Measurements from ENCODE around the gene CDCP1. TPM values are rescaled to one million over a fixed set of nuclear protein-coding genes. Genes with fewer than 3 reads are reported as not detected.

The CDCP1 gene
- total RNA-seq, 1 experiment from 2014 or later = 180 TPM

GRCh38 chr3:45123581-45124269 lies 22.5 kb downstream of the CDCP1 start:
- H3K9me3 Mint-ChIP-seq (ENCODE audit: unreplicated experiment) = no peaks in the 10 kb centered on the region
- H3K27me3 Mint-ChIP-seq (ENCODE audit: insufficient read depth, unreplicated experiment) = no peaks in the 10 kb centered on the region
- H3K4me3 Mint-ChIP-seq (ENCODE audit: unreplicated experiment) = peak overlapping the region; percentile 19
- ChIA-PET POLR2A (interaction anchor here (0.5 to 12.0 kb wide), 29 partner anchors 9 to 553 kb away, joined by 3 to 192 read pairs (median 4); partner anchors contain the start of gene CDCP1), CTCF (interaction anchor here (0.6 to 4.1 kb wide), 8 partner anchors 16 to 130 kb away, joined by 3 to 30 read pairs (median 6); partner anchors contain the start of gene CDCP1)
- BruUV-seq (replicated peaks) = TSS peak; percentile 91
- peaks cover 11% of the 10 kb centered on the region for H3K36me3 Mint-ChIP-seq (ENCODE audit: insufficient read depth, unreplicated experiment)
- intact Hi-C loops (cut with micrococcal nuclease) = loop anchor here (1.0 to 5.0 kb wide), 7 partner anchors 23 to 236 kb away; partner anchors contain the start of gene CDCP1
- H3K27ac Mint-ChIP-seq (ENCODE audit: low read depth, unreplicated experiment) = peak overlapping the region; percentile 80
- no peak for TF ChIP-seq CTCF (IDR thresholded peaks at IDR 0.05; ENCODE audit: unreplicated experiment)
- H3K4me1 Mint-ChIP-seq (ENCODE audit: insufficient read depth, unreplicated experiment) = peaks cover 64% of the 10 kb centered on the region
- peak; percentile 91 for DNase-seq (ENCODE audit: unreplicated experiment)

- no peaks in the 10 kb centered on the region for H3K27me3 Mint-ChIP-seq (ENCODE audit: insufficient read depth, unreplicated experiment)
- no peak for TF ChIP-seq CTCF (IDR thresholded peaks at IDR 0.05; ENCODE audit: unreplicated experiment)
- ChIA-PET CTCF (interaction anchor here (0.6 to 4.1 kb wide), 7 partner anchors 16 to 129 kb away, joined by 3 to 30 read pairs (median 8); partner anchors contain the start of gene CDCP1), POLR2A (interaction anchor here (0.6 to 12.0 kb wide), 24 partner anchors 9 to 156 kb away, joined by 3 to 192 read pairs (median 5); partner anchors contain the start of gene CDCP1)
- H3K9me3 Mint-ChIP-seq (ENCODE audit: unreplicated experiment) = no peaks in the 10 kb centered on the region
- intact Hi-C loops (cut with micrococcal nuclease) = loop anchor here (1.0 to 5.0 kb wide), 7 partner anchors 23 to 236 kb away; partner anchors contain the start of gene CDCP1
- H3K4me3 Mint-ChIP-seq (ENCODE audit: unreplicated experiment) = peak overlapping the region; percentile 19
- H3K4me1 Mint-ChIP-seq (ENCODE audit: insufficient read depth, unreplicated experiment) = peaks cover 64% of the 10 kb centered on the region
- H3K36me3 Mint-ChIP-seq (ENCODE audit: insufficient read depth, unreplicated experiment) = peaks cover 14% of the 10 kb centered on the region
- BruUV-seq (replicated peaks) = no TSS peak
- DNase-seq (ENCODE audit: unreplicated experiment) = peak; percentile 91
- H3K27ac Mint-ChIP-seq (ENCODE audit: low read depth, unreplicated experiment) = peak overlapping the region; percentile 80
Measured at GRCh38 chr3:45123030-45123429, 23.1 kb downstream of the CDCP1 start.

- H3K27me3 Mint-ChIP-seq (ENCODE audit: insufficient read depth, unreplicated experiment) = no peaks in the 10 kb centered on the region
- DNase-seq (ENCODE audit: unreplicated experiment) = peak; percentile 73
- intact Hi-C loops (cut with micrococcal nuclease) = loop anchor here (5.0 kb wide), 2 partner anchors 62 to 233 kb away; no protein-coding TSS in a partner anchor
- peaks cover 47% of the 10 kb centered on the region for H3K4me1 Mint-ChIP-seq (ENCODE audit: insufficient read depth, unreplicated experiment)
- ChIA-PET CTCF (interaction anchor here (0.9 to 4.1 kb wide), 6 partner anchors 12 to 90 kb away, joined by 3 to 30 read pairs (median 5); no protein-coding TSS in a partner anchor), POLR2A (interaction anchor here (0.9 to 12.0 kb wide), 14 partner anchors 15 to 90 kb away, joined by 3 to 192 read pairs (median 4); partner anchors contain the start of gene CDCP1)
- BruUV-seq (replicated peaks) = no TSS peak
- H3K4me3 Mint-ChIP-seq (ENCODE audit: unreplicated experiment) = no peak overlapping the region
- TF ChIP-seq CTCF (IDR thresholded peaks at IDR 0.05; ENCODE audit: unreplicated experiment) = no peak
- H3K9me3 Mint-ChIP-seq (ENCODE audit: unreplicated experiment) = no peaks in the 10 kb centered on the region
- H3K27ac Mint-ChIP-seq (ENCODE audit: low read depth, unreplicated experiment) = peak overlapping the region; percentile 89
- peaks cover 37% of the 10 kb centered on the region for H3K36me3 Mint-ChIP-seq (ENCODE audit: insufficient read depth, unreplicated experiment)
Measured at GRCh38 chr3:45120359-45121158, 25.6 kb downstream of the CDCP1 start.

Measured in MCF 10A (cell line).